GM12874 (cell line): ENCODE measurements around the gene AP1S1.

Source experiments
- TF ChIP-seq, protein P1 (sequence below): IDR thresholded peaks from 2 replicates; pipeline ENCODE4 v1.5.1; 2011; ENCODE audit warnings: low read depth, mild to moderate bottlenecking, control low read depth, low read length, moderate library complexity; ENCODE audit not compliant: insufficient read depth

Gene AP1S1

GRCh38 chr7:101198476-101198875 is 44.2 kb downstream of the AP1S1 start:
- TF ChIP-seq, protein P1, sequence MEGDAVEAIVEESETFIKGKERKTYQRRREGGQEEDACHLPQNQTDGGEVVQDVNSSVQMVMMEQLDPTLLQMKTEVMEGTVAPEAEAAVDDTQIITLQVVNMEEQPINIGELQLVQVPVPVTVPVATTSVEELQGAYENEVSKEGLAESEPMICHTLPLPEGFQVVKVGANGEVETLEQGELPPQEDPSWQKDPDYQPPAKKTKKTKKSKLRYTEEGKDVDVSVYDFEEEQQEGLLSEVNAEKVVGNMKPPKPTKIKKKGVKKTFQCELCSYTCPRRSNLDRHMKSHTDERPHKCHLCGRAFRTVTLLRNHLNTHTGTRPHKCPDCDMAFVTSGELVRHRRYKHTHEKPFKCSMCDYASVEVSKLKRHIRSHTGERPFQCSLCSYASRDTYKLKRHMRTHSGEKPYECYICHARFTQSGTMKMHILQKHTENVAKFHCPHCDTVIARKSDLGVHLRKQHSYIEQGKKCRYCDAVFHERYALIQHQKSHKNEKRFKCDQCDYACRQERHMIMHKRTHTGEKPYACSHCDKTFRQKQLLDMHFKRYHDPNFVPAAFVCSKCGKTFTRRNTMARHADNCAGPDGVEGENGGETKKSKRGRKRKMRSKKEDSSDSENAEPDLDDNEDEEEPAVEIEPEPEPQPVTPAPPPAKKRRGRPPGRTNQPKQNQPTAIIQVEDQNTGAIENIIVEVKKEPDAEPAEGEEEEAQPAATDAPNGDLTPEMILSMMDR = no peak

DNA sequence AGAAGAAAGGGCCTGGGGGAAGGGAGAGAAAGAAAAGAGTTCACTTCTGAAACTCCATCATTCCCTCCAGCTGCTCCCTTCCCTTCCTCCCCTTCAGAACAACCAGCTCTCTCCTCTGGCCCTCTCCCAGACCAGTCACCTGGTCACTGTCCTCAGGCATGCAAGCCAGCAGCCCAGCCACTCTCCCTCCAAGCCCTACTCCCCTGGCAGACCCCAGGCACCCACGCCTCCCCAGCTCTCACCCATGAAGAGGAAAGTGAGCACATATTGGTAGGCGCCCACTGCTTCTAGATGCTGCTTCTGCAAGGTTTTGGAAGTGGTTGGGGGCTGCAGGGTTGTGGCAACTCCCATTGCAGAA is 46.2 kb downstream of the AP1S1 start:
- TF ChIP-seq, protein P1 = no peak

GRCh38 chr7:101200862-101201599 is 46.8 kb downstream of the AP1S1 start, which contains the start of gene MOGAT3:
MOGAT3 (minus strand) TSS chr7:101201036; CDS start chr7:101200854, 182 bp downstream.
- TF ChIP-seq, protein P1 = no peak

GRCh38 chr7:101201695-101202602 is 47.7 kb downstream of the AP1S1 start:
- TF ChIP-seq, protein P1 = no peak

DNA sequence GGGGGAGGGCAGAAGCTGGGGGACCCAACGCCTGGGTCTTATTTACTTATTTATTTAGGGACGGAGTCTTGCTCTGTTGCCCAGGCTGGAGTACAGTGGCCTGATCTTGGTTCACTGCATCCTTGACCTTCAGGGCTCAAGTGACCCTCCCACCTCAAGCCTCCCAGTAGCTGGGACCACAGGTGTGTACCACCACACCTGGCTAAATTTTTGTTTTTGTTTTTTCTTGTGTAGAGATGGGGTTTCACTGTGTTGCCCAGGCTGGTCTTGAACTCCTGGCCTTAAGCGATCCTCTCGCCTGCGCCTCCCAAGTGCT is 48.3 kb downstream of the AP1S1 start:
- TF ChIP-seq, protein P1 = no peak

GRCh38 chr7:101205901-101206664 is 51.8 kb downstream of the AP1S1 start:
- TF ChIP-seq, protein P1 = no peak

DNA sequence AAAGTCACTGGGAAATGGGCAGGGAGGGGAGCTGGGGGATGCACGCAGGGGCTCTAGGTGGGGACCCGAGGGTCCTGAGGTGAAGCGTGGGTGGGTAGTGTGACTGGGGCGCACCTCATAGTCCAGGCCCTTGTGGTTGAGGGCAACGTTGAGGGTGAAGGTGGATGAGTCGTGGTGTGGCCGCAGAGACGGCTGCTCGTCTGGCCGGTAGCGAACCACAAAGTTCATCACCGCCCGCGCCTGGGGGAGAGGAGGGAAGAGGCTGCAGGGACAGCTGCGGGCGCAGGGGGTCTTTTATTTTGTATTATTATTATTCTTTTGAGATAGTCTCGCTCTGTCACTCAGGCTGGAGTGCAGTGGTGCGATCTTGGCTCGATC is 52.4 kb downstream of the AP1S1 start:
- TF ChIP-seq, protein P1 = no peak
